WTC11 (cell line): ENCODE data around the gene TSSC4. TPM values are rescaled to one million over a fixed set of nuclear protein-coding genes. Genes with fewer than 3 reads are reported as not detected.

Experiments
- ATAC-seq: fragments of 200-7000 bp; cut with Tn5 transposase; 2 replicates; pipeline ENCODE4 v1.10.0; 2021; ENCODE audit warnings: mild to moderate bottlenecking, moderate library complexity
- CTCF ChIA-PET: fragments of 300-600 bp; sonication (Branson Sonifier 250); formaldehyde crosslinking; loops from one replicate; lab custom pipeline; 2021; ENCODE audit warnings: antibody characterized with exemption; lab: Charles Lee
- POLR2A ChIA-PET: fragments of 350-600 bp; sonication (Branson Sonifier 250); formaldehyde crosslinking; loops from one replicate; lab custom pipeline; 2021; ENCODE audit warnings: antibody characterized with exemption; lab: Charles Lee
- DNase-seq: peaks from one replicate; pipeline ENCODE4 v3.0.0; 2021; ENCODE audit warnings: low spot score
- H3K27ac Mint-ChIP-seq: 2 replicates; pipeline ENCODE4 v1.8.0; 2021; ENCODE audit warnings: mixed read lengths
- H3K27me3 Mint-ChIP-seq: 2 replicates; pipeline ENCODE4 v1.8.0; 2021; ENCODE audit warnings: low read depth, mild to moderate bottlenecking, moderate library complexity, mixed read lengths
- H3K36me3 Mint-ChIP-seq: 2 replicates; pipeline ENCODE4 v1.8.0; 2021; ENCODE audit warnings: mixed read lengths
- H3K4me1 Mint-ChIP-seq: 2 replicates; pipeline ENCODE4 v1.8.0; 2022; ENCODE audit warnings: mixed read lengths
- H3K4me3 Mint-ChIP-seq: 2 replicates; pipeline ENCODE4 v1.8.0; 2021; ENCODE audit warnings: mild to moderate bottlenecking, moderate library complexity, mixed read lengths
- H3K9me3 Mint-ChIP-seq: 2 replicates; pipeline ENCODE4 v1.8.0; 2021; ENCODE audit warnings: mixed read lengths
- CBFB ChIP-seq: sonication (generic); formaldehyde crosslinking; IDR thresholded peaks from 2 replicates; pipeline ENCODE4 v1.8.1; 2022; ENCODE audit warnings: mild to moderate bottlenecking, low read depth, missing genetic modification reagents
- GTF2I ChIP-seq: fragments of 250-450 bp; sonication (Bioruptor Pico); conservative IDR thresholded peaks from 2 replicates; pipeline ENCODE4 v1.4.0; 2021; ENCODE audit warnings: mild to moderate bottlenecking
- JAZF1 ChIP-seq: fragments of 250-450 bp; sonication (Bioruptor Pico); IDR thresholded peaks from 2 replicates; pipeline ENCODE4 v1.9.0; 2021; ENCODE audit warnings: moderate library complexity, mild to moderate bottlenecking, inconsistent platforms
- NR1H2 ChIP-seq: sonication (generic); formaldehyde crosslinking; IDR thresholded peaks from 2 replicates; pipeline ENCODE4 v1.9.0; 2021; ENCODE audit warnings: mild to moderate bottlenecking, moderate library complexity, missing genetic modification reagents
- RORB ChIP-seq: fragments of 250-450 bp; sonication (Bioruptor Pico); IDR thresholded peaks from 2 replicates; pipeline ENCODE4 v1.9.0; 2021; ENCODE audit warnings: mild to moderate bottlenecking
- SMAD4 ChIP-seq: sonication (generic); formaldehyde crosslinking; IDR thresholded peaks from 2 replicates; pipeline ENCODE4 v1.8.0; 2022; ENCODE audit warnings: mild to moderate bottlenecking, missing genetic modification reagents
- TEAD4 ChIP-seq: sonication (generic); formaldehyde crosslinking; IDR thresholded peaks from 2 replicates; pipeline ENCODE4 v1.8.0; 2022; ENCODE audit warnings: mild to moderate bottlenecking, missing genetic modification reagents
- ZBTB21 ChIP-seq: sonication (generic); formaldehyde crosslinking; IDR thresholded peaks from 2 replicates; pipeline ENCODE4 v1.8.1; 2023; ENCODE audit warnings: mild to moderate bottlenecking, missing genetic modification reagents, borderline replicate concordance
- ZNF121 ChIP-seq: sonication (generic); formaldehyde crosslinking; IDR thresholded peaks from 2 replicates; pipeline ENCODE4 v1.8.0; 2023; ENCODE audit warnings: missing genetic modification reagents
- ZNF138 ChIP-seq: sonication (generic); formaldehyde crosslinking; conservative IDR thresholded peaks from 2 replicates; pipeline ENCODE4 v1.8.1; 2022; ENCODE audit warnings: mild to moderate bottlenecking, moderate library complexity, missing genetic modification reagents
- total RNA-seq: library from RNA; stranded (reverse); gene quantifications from 3 replicates; pipeline ENCODE4 v1.2.3, GENCODE V29; 2021
- TF ChIP-seq, protein P1 (sequence below): sonication (generic); formaldehyde crosslinking; IDR thresholded peaks from 2 replicates; pipeline ENCODE4 v1.8.1; 2023; ENCODE audit warnings: mild to moderate bottlenecking, moderate library complexity, missing genetic modification reagents
- TF ChIP-seq, protein P2 (sequence below): sonication (generic); formaldehyde crosslinking; IDR thresholded peaks from 2 replicates; pipeline ENCODE4 v1.8.1; 2022; ENCODE audit warnings: missing genetic modification reagents, borderline replicate concordance
- TF ChIP-seq, protein P3 (sequence below): sonication (generic); formaldehyde crosslinking; IDR thresholded peaks from 2 replicates; pipeline ENCODE4 v1.8.1; 2023; ENCODE audit warnings: mild to moderate bottlenecking, missing genetic modification reagents, borderline replicate concordance
- TF ChIP-seq, protein P4 (sequence below): fragments of 250-450 bp; sonication (Bioruptor Pico); IDR thresholded peaks from 2 replicates; pipeline ENCODE4 v2.1.2; 2022; ENCODE audit warnings: mild to moderate bottlenecking, moderate library complexity
- TF ChIP-seq, protein P5 (sequence below): sonication (generic); formaldehyde crosslinking; IDR thresholded peaks from 2 replicates; pipeline ENCODE4 v1.8.0; 2022; ENCODE audit warnings: missing genetic modification reagents

The TSSC4 gene
- total RNA-seq, 1 experiment from 2014 or later = 41.4 TPM

DNA sequence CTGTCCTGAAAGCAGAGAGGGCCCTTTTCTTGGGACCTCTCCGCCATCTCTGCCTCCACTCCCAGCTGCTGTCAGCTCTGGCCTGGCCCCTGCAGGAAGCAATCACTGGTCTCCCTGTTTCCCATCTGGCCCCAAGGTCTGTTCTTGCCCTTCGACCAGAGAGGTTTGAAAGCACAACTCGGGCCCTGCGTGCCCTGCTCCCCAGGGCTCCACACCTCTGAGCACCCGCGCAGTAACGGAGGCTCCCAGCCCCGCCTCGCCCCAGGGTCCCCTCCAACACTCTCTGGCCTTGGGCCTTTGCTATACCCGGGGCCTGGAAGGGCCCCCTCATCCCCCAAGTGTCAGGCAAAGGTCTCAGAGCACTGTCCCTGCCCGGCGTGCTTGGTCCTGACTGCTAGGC lies 31.2 kb upstream of the TSSC4 start:
- ATAC-seq = no peak
- Mint-ChIP-seq H3K36me3 (no peaks in the 10 kb centered on the region), H3K4me1 (no peaks in the 10 kb centered on the region), H3K9me3 (peaks cover 4% of the 10 kb centered on the region; the same call in 1 of the 2 replicates)
- DNase-seq = no peak
- ChIA-PET POLR2A (no interaction called here), CTCF (interaction anchor here (0.8 kb wide), 1 partner anchor 64 kb away, joined by 3 read pairs; no protein-coding TSS in a partner anchor)
- TF ChIP-seq TEAD4 (CRISPR knock-in tag) (no peak), JAZF1 (CRISPR knock-in tag) (no peak), GTF2I (CRISPR knock-in tag) (no peak), NR1H2 (CRISPR knock-in tag) (no peak), CBFB (no peak), RORB (no peak), ZNF121 (CRISPR knock-in tag) (no peak), ZNF138 (CRISPR knock-in tag) (no peak), ZBTB21 (CRISPR knock-in tag) (no peak), SMAD4 (CRISPR knock-in tag) (no peak)
- TF ChIP-seq, protein P1, sequence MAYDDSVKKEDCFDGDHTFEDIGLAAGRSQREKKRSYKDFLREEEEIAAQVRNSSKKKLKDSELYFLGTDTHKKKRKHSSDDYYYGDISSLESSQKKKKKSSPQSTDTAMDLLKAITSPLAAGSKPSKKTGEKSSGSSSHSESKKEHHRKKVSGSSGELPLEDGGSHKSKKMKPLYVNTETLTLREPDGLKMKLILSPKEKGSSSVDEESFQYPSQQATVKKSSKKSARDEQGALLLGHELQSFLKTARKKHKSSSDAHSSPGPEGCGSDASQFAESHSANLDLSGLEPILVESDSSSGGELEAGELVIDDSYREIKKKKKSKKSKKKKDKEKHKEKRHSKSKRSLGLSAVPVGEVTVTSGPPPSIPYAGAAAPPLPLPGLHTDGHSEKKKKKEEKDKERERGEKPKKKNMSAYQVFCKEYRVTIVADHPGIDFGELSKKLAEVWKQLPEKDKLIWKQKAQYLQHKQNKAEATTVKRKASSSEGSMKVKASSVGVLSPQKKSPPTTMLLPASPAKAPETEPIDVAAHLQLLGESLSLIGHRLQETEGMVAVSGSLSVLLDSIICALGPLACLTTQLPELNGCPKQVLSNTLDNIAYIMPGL (CRISPR knock-in tag) = no peak
- TF ChIP-seq, protein P2, sequence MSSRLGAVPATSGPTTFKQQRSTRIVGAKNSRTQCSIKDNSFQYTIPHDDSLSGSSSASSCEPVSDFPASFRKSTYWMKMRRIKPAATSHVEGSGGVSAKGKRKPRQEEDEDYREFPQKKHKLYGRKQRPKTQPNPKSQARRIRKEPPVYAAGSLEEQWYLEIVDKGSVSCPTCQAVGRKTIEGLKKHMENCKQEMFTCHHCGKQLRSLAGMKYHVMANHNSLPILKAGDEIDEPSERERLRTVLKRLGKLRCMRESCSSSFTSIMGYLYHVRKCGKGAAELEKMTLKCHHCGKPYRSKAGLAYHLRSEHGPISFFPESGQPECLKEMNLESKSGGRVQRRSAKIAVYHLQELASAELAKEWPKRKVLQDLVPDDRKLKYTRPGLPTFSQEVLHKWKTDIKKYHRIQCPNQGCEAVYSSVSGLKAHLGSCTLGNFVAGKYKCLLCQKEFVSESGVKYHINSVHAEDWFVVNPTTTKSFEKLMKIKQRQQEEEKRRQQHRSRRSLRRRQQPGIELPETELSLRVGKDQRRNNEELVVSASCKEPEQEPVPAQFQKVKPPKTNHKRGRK (CRISPR knock-in tag) = no peak
- TF ChIP-seq, protein P3, sequence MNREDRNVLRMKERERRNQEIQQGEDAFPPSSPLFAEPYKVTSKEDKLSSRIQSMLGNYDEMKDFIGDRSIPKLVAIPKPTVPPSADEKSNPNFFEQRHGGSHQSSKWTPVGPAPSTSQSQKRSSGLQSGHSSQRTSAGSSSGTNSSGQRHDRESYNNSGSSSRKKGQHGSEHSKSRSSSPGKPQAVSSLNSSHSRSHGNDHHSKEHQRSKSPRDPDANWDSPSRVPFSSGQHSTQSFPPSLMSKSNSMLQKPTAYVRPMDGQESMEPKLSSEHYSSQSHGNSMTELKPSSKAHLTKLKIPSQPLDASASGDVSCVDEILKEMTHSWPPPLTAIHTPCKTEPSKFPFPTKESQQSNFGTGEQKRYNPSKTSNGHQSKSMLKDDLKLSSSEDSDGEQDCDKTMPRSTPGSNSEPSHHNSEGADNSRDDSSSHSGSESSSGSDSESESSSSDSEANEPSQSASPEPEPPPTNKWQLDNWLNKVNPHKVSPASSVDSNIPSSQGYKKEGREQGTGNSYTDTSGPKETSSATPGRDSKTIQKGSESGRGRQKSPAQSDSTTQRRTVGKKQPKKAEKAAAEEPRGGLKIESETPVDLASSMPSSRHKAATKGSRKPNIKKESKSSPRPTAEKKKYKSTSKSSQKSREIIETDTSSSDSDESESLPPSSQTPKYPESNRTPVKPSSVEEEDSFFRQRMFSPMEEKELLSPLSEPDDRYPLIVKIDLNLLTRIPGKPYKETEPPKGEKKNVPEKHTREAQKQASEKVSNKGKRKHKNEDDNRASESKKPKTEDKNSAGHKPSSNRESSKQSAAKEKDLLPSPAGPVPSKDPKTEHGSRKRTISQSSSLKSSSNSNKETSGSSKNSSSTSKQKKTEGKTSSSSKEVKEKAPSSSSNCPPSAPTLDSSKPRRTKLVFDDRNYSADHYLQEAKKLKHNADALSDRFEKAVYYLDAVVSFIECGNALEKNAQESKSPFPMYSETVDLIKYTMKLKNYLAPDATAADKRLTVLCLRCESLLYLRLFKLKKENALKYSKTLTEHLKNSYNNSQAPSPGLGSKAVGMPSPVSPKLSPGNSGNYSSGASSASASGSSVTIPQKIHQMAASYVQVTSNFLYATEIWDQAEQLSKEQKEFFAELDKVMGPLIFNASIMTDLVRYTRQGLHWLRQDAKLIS = no peak
- TF ChIP-seq, protein P4, sequence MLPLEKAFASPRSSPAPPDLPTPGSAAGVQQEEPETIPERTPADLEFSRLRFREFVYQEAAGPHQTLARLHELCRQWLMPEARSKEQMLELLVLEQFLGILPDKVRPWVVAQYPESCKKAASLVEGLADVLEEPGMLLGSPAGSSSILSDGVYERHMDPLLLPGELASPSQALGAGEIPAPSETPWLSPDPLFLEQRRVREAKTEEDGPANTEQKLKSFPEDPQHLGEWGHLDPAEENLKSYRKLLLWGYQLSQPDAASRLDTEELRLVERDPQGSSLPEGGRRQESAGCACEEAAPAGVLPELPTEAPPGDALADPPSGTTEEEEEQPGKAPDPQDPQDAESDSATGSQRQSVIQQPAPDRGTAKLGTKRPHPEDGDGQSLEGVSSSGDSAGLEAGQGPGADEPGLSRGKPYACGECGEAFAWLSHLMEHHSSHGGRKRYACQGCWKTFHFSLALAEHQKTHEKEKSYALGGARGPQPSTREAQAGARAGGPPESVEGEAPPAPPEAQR (CRISPR knock-in tag) = no peak
- TF ChIP-seq, protein P5, sequence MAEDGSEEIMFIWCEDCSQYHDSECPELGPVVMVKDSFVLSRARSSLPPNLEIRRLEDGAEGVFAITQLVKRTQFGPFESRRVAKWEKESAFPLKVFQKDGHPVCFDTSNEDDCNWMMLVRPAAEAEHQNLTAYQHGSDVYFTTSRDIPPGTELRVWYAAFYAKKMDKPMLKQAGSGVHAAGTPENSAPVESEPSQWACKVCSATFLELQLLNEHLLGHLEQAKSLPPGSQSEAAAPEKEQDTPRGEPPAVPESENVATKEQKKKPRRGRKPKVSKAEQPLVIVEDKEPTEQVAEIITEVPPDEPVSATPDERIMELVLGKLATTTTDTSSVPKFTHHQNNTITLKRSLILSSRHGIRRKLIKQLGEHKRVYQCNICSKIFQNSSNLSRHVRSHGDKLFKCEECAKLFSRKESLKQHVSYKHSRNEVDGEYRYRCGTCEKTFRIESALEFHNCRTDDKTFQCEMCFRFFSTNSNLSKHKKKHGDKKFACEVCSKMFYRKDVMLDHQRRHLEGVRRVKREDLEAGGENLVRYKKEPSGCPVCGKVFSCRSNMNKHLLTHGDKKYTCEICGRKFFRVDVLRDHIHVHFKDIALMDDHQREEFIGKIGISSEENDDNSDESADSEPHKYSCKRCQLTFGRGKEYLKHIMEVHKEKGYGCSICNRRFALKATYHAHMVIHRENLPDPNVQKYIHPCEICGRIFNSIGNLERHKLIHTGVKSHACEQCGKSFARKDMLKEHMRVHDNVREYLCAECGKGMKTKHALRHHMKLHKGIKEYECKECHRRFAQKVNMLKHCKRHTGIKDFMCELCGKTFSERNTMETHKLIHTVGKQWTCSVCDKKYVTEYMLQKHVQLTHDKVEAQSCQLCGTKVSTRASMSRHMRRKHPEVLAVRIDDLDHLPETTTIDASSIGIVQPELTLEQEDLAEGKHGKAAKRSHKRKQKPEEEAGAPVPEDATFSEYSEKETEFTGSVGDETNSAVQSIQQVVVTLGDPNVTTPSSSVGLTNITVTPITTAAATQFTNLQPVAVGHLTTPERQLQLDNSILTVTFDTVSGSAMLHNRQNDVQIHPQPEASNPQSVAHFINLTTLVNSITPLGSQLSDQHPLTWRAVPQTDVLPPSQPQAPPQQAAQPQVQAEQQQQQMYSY (CRISPR knock-in tag) = no peak
- TF ChIP-seq, all 79 proteins: peak for 0
- Mint-ChIP-seq H3K27ac (peak overlapping the region; percentile 13; the same call in 1 of the 2 replicates), H3K27me3 (peaks cover 4% of the 10 kb centered on the region), H3K4me3 (no peak overlapping the region)
